ENCODE results near the gene UGP2.
"Not testable (repeated sequence)": the region's sequence is repeated elsewhere in the genome, so short reads cannot be mapped to it uniquely, and the experiment has no call there.

Gene UGP2

GRCh38 chr2:63840785-63841253, 877 bp upstream of the UGP2 start:
- peak; percentile 86 for DNase-seq

- DNase-seq: no peak
These were observed 709 bp downstream of the UGP2 start for GRCh38 chr2:63842149-63843061.

- DNase-seq: no peak
These were observed 1.4 kb downstream of the UGP2 start for GRCh38 chr2:63843093-63843492.

GRCh38 chr2:63843791-63844190, 2.1 kb downstream of the UGP2 start:
- no peak for DNase-seq

GRCh38 chr2:63844616-63845015, 2.9 kb downstream of the UGP2 start:
- DNase-seq: no peak

- no peak for DNase-seq
These were observed 4.2 kb downstream of the UGP2 start for GRCh38 chr2:63845866-63846265.

- no peak for DNase-seq
These were observed 4.8 kb downstream of the UGP2 start for GRCh38 chr2:63846487-63846886.

- DNase-seq: not testable (repeated sequence)
These were observed 5.9 kb downstream of the UGP2 start for GRCh38 chr2:63847571-63847970.

GRCh38 chr2:63849381-63850203, 7.9 kb downstream of the UGP2 start:
- no peak for DNase-seq

- no peak for DNase-seq
These were observed 8.5 kb downstream of the UGP2 start for GRCh38 chr2:63850204-63850571.

GRCh38 chr2:63850649-63851048, 9.0 kb downstream of the UGP2 start:
- no peak for DNase-seq

- DNase-seq: no peak
These were observed 10.1 kb downstream of the UGP2 start for GRCh38 chr2:63851691-63852311.

GRCh38 chr2:63853527-63854310, 12.0 kb downstream of the UGP2 start:
- DNase-seq: no peak

GRCh38 chr2:63855418-63856302, 14.0 kb downstream of the UGP2 start:
- no peak for DNase-seq

- DNase-seq: no peak
These were observed 14.6 kb downstream of the UGP2 start for GRCh38 chr2:63856303-63856603.

GRCh38 chr2:63858291-63858690, 16.6 kb downstream of the UGP2 start:
- no peak for DNase-seq

- no peak for DNase-seq
These were observed 19.6 kb downstream of the UGP2 start for GRCh38 chr2:63861220-63861822.

GRCh38 chr2:63862806-63863205, 21.1 kb downstream of the UGP2 start:
- no peak for DNase-seq

- no peak for DNase-seq
These were observed 22.0 kb downstream of the UGP2 start for GRCh38 chr2:63863707-63864106.

GRCh38 chr2:63865159-63865799, 23.6 kb downstream of the UGP2 start:
- no peak for DNase-seq

Data from SIG-M5 (cell line).